IPS-18c (cell line): ENCODE results near the gene GALNT10.

ENCODE experiments used
- H3K4me3 ChIP-seq: 2 replicates; pipeline ENCODE4 v1.7.0; 2013; ENCODE audit warnings: low read depth, mild to moderate bottlenecking, low read length, moderate library complexity; ENCODE audit not compliant: insufficient read depth
- H3K9me3 ChIP-seq: one replicate; pipeline ENCODE4 v1.6.1; 2013; ENCODE audit warnings: mild to moderate bottlenecking, low read length, moderate library complexity; ENCODE audit not compliant: control insufficient read depth, insufficient read depth

The GALNT10 gene

DNA sequence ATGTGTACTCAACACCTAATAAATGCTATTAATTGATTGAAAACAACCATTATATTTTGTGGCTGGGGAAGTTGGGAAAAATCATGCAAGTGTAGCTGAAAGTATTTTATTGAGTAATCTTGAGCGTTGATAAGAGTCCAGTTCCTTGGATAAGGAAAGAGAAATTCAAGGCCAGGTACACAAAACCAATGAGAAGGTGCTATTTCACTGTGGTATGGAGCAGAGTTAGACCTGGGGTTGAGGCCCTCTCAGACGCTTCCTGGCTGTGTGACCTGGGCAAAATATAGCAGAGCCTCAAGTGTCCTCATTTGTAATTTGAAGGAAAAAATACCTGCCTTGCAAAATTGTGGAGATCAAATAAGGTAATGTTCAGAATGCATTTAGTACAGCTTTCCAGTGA is 50.1 kb downstream of the GALNT10 start:
- no peaks in the 10 kb centered on the region for H3K9me3 ChIP-seq
- H3K4me3 ChIP-seq = no peak overlapping the region

DNA sequence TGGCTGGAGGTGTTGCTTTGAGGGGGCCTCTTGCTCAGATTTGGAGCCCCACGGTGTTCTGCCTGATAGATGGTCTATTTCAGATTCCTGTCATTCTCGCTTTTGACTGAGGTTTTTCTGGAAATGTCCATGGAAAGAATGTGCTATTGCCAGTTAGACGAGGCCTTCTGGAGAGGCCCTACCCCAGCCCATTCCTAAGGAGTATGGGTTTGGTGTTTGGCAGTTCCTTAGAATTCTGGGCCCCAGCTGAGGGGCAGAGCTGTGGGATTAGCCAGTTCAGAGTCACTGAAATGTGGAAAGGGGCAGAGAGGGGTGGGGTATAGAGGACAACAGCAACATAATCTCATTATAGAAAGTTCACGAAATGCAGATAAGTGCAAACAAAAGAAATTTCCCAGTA is 50.5 kb downstream of the GALNT10 start:
- H3K4me3 ChIP-seq = no peak overlapping the region
- H3K9me3 ChIP-seq = no peaks in the 10 kb centered on the region

DNA sequence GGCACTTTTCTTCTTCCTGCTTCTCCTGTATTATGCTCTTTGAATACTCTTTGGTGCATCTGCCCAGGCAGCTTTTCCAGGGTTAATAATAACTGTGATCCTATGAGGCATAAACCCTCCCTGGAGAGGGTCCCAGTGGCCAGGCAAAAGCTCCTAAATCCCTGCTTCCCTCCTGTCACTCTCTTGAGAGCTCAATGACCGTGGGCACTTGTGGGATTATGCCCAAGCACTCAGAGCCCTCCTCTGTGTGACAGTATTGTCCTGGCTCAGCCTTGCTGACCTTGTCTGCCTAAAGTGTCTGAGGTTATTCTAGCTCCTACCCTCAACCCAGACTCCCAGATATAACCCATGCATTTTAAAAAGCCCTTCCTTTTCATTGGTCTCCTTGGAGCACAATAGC is 51.9 kb downstream of the GALNT10 start:
- Histone ChIP-seq H3K9me3 (no peaks in the 10 kb centered on the region), H3K4me3 (no peak overlapping the region)

DNA sequence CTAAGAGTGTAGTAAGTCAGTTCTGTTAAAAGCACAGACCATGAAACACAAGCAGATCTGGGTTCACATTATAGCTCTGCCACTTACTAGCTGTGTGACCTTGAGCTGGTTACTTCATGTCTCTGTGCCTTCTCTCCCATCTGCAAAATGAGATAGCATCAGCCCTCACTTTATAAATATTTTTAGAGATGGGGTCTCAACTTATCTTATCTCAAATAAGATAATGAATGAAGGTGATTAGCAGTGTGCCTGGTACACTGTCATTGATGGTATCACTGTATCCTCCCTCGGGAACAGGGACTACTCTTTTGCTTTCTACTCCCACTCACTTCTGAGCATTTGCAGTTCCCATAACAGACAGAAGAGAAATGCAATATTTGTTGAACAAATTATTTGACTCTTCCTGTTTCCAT is 52.4 kb downstream of the GALNT10 start:
- no peak overlapping the region for H3K4me3 ChIP-seq
- H3K9me3 ChIP-seq = no peaks in the 10 kb centered on the region

DNA sequence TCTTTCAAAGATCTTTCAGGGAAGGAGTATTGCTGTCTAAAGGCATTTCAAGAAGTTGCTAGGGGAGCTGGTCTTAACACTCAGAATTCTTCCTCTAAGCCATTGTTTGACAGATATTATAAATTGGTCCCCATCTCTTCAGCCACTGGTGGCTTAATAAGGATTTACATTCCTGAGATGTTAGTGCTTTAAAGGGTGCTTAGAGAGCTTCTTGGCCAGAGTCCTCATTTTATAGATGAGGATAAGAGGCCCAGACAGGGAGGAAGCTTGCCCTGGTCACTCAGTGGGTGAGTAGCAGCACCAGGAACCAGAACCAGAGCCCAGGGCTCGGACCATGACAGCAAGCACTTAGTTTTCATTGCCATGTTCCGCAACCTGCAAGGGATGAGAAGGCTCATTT is 53.2 kb downstream of the GALNT10 start:
- Histone ChIP-seq H3K9me3 (no peaks in the 10 kb centered on the region), H3K4me3 (no peak overlapping the region)

DNA sequence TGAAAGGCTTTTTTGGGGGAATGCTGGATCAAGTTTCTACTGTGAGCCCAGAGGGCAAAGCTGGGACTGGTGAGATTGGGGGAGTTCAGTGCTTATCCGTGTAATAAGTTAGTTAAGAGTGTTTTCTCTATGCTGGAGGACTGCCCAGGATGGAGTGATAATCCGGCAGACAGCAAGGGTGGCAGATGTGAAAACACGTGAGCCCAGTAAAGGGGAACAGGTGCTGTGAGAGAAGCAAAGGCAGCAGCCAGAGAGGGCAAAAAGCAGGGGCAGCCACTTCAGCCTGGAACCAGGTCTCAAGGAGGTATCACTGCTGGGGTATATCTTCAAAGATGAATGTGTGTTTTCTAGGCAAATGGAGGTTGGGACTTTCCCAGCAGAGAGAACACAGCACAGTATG is 53.9 kb downstream of the GALNT10 start:
- no peaks in the 10 kb centered on the region for H3K9me3 ChIP-seq
- no peak overlapping the region for H3K4me3 ChIP-seq

DNA sequence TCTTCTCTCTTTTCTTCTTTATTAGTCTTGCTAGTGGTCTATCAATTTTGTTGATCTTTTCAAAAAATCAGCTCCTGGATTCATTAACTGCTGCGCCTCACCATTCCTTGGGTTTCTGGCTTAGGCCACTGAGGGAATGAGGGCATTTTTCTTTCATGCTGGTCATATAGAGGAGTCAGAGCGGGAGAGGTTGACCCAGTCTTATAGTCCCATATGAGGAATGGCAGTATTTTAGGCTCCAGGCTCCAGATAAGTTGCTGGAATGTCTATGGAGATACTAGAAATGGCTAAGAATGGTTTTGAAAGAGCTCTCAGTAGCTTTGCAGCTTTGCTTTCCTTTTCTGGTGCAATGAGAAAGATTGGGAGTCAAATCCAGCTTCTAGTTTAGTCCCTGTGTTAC is 58.2 kb downstream of the GALNT10 start:
- Histone ChIP-seq H3K9me3 (no peaks in the 10 kb centered on the region), H3K4me3 (no peak overlapping the region)

DNA sequence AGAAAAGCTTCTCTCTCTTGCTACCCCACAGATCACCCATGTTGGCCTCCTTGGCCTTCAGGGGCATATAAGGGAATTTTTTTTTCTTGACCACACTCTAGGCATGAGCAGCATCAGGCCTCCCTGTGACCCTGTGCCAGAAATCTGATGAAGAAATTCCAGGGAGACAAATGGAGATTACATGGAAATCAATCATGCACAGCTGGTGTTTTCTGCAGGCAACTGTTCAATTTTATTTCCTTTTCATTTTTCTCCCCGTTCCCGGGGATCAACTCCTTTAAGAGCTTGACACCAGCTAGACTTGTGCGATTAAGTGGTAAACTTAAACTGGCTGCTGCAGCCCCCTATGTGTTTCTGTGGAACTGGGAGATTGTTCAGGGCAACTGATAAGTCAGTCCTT is 59.3 kb downstream of the GALNT10 start:
- Histone ChIP-seq H3K9me3 (no peaks in the 10 kb centered on the region), H3K4me3 (no peak overlapping the region)

DNA sequence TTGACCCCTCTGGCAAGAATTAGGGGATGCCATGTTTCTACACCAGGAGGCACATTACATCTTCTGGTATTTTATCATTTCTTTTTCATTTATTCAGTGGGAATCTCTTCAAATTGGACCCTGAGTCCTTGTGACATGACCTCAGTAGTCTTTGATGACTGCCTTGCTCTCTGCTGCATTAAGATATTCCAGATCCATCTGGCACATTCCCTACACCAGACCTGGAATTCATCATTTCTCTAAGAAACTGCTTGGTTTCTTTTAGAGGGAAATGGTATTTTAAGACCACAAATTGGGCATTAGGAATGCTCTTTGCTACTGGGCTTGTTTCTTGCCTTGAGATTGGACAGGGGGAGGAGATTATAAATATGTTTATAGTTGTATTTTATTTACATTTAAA is 61.0 kb downstream of the GALNT10 start:
- H3K9me3 ChIP-seq = no peaks in the 10 kb centered on the region
- no peak overlapping the region for H3K4me3 ChIP-seq

DNA sequence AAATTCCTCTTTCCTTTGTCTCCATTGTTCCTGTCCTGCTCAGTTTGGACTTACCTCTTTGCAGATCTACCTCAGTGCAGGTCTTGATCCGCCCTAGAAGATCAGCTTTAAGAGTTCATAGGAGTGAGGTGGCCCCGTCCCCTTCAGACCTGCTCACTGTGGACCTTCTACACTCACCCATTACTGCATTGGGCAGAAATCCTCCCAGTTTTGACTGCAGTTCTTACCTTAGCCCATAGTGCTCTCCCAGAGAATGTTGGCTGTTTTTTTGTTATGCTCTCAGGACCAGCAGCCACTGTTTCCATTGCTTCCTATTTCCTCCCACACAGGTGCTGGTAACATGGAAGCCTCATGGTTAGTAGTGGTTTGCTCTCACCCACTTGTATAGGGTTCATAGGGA is 63.3 kb downstream of the GALNT10 start:
- Histone ChIP-seq H3K4me3 (no peak overlapping the region), H3K9me3 (no peaks in the 10 kb centered on the region)

DNA sequence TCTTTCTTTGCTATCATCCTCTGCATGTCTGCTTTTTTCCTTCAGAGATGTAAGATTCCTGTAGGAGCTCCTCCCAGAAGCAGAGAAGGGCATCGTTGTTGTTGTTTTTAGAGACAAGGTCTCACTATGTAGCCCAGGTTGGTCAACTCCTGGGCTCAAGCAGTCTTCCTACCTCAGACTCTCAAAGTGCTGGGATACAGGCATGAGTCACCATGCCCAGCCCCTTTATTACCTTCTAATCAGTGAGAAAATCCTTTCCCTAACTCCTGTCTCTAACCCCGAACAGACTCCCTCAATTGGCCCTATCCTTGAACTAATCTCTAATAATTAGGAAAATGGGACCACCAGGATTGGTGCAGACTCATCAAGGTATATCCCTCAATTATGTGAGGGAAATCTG is 64.4 kb downstream of the GALNT10 start:
- Histone ChIP-seq H3K4me3 (no peak overlapping the region), H3K9me3 (no peaks in the 10 kb centered on the region)

DNA sequence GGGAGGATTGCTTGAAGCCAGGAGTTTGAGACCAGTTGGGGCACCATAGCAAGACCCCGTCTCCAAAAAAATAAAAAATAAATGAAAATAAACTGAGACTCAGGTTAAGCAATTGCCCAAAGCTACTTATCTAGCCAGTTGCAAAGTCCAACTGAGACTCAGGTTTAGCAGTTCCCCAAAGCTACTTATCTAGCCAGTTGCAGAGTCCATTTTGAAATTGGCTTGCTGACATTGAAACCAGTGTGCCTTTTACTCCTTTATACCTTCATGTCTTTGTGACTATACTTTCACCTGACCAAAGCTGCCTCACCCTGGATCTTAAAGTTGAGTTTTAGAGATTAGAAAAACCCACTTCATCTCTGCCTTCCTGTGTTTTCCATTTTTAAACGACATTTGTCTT is 66.5 kb downstream of the GALNT10 start:
- H3K4me3 ChIP-seq = no peak overlapping the region

DNA sequence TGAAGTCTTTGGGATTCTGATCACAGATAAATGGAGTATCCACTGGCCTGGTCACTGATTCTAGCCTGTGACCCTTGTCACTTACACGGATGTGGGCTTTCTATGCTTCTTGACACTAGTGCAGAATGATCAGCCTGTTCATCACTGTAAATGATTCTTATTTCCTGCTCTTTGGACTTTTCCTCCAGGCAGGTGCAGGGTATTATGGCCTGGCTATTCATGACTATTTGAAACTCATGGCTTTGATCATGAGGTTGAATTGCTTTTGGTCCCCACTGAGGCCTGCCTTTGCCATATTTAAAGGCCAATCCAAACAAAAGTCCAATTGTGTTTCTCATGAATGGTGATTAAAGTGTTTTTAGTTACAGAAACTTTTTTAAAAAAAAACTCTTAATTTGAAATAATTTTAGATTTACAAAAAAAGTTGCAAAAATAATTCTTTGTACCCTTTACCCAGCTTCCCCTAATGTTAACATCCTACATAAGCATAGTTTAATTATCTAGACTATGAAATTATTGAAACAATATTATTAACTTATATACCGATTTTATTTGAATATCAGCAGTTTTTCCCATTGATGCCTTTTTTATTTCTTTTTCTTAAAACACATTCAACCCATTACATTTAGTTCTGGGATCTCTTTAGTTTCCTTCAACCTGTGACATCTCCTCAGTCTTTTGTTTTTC is 68.1 kb downstream of the GALNT10 start:
- no peaks in the 10 kb centered on the region for H3K9me3 ChIP-seq
- H3K4me3 ChIP-seq = no peak overlapping the region

More for the DNA sequence above, 66.5 kb downstream of the GALNT10 start:
- no peaks in the 10 kb centered on the region for H3K9me3 ChIP-seq

DNA sequence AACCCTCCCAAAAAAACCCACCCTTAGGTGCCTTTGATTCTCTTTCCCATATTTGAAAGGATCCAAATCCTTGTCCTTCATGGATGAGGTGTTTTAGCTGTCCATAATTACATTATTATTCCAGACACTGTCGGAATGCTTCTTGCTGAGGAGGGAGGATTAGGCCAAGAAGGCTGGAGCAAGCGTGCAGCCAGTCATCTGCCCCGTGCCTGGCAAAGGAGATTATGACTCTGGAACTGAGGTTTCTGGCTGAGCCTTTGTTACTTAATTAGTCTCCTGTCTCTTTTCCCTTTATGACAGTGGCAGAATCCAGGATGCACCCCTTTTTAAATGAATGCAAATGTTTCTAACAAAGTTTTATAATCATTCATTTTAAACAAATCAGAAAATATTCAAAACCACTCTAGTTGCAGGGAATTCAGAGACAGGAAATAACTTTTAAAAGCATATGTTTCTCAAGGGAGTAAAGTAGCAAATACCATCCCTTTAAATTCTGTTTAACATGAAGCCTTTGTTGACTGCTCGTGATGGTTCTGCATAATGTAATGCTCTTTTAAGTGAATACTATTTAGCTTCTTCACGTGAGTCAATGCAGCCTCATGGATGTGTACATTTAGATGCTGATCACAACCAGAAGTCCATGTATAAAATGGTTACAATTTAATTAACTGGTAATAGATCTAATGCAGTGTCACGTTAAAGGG is 69.8 kb downstream of the GALNT10 start:
- no peaks in the 10 kb centered on the region for H3K9me3 ChIP-seq
- H3K4me3 ChIP-seq = no peak overlapping the region

DNA sequence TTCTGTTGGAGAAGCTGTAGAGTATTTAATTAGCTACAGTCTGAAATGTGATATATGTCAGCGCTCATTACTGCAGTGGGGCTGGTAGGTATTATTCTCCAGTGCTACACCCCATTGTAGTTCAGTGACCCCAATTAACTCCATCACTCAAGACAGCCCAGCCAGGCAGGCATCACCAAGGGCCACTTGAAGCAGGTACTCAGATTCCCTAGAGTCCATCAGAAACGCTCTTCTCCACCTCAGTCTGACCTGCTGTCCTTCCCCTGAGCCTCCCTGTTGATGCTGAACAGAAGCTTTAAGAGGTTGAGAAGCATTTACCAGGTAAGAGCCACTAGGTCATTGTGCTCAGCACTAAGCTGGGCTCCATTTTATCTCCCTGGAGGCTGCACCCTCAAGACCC is 71.8 kb downstream of the GALNT10 start:
- Histone ChIP-seq H3K9me3 (no peaks in the 10 kb centered on the region), H3K4me3 (no peak overlapping the region)

DNA sequence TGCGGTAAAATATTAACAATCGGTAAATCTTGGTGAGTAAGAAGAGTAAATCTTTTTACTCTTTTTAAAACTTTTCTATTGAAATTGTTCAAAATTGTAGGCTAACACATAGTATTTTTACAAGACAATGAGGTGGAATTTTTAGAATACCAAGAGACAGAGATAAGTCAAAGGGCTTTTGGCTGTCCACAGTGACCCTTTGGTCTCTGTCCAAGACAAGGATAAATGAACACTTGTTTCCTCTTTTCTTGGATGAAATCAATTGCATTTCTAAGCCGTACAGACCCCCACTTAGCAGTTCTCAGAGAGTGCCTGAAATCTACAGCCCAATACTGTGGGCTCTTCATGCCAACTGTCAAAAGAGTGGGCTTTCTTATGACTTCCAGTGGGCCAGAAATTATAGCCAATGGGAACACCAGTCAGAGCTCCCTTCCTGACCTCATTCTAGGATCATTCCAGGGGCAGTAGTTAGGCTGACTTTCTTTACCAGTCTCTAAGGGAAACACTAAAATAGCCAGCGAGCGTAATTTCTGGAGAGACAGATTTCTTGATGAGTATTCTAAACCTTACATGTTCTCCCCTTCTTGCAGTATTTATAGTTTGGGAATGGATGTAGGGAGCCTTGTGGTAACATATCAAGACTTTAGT is 74.1 kb downstream of the GALNT10 start:
- Histone ChIP-seq H3K4me3 (no peak overlapping the region; the same call in 1 of the 2 replicates), H3K9me3 (no peaks in the 10 kb centered on the region)

DNA sequence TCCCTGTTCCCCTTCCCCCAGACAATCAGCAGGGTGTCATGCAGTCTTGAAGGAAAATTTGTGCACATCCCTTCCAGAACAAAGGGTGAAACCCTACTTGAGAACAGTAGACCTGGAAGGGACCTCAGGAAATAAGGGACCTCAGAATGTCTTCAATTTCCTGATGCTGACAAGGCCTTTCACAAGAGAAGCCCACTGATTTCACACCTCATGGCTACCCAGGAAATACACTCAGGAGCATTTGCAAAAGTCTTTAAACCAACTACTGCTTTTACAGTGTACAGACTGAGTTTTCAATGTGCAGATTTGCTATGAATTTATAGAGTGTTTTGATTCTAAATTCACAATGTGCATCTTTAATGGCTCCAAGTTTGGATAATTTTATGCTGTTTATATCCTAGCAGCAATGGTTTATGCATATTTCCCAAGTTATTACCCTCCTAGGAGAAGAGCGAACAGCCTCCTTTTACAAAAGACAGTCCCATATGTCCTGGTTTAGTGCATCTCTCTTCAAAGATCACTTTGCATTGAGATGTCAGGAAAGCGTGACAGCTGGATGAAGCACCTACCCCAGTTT is 74.8 kb downstream of the GALNT10 start:
- H3K9me3 ChIP-seq = no peaks in the 10 kb centered on the region
- H3K4me3 ChIP-seq = no peak overlapping the region; the same call in 1 of the 2 replicates

DNA sequence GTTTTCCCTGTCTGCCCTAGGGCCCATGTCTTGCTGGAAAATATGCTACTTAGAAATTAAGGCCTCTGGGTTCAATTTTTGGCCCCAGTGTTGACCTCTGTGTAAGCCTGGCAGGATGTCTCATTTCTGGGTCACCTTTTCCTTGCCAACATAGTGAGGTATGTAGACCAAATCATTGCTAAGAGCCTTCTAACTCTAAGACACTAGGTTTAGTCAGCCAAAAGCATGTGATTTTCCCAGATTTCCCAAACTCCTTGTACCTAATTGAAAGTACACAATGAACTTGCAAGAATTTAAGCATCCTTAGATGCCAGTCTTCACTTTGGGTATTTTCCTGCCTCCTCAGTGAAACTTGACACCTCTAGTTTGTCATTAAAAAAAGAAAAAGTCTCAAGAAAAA is 77.0 kb downstream of the GALNT10 start:
- H3K4me3 ChIP-seq = no peak overlapping the region
- no peaks in the 10 kb centered on the region for H3K9me3 ChIP-seq
